Right atrium auricular region (tissue), 2 donors: ENCODE measurements around the gene DOK6. TPM values are rescaled to one million over a fixed set of nuclear protein-coding genes. Genes with fewer than 3 reads are reported as not detected.

Experiments
- DNase-seq: peaks from one replicate; pipeline ENCODE4 v3.0.0-alpha.2; 2019; ENCODE audit warnings: low spot score
- H3K27ac ChIP-seq, 2 donors: fragments of 200-600 bp; sonication (generic); 1 replicate in 1 of 2; 2 replicates in 1 of 2; pipeline ENCODE4 v1.5.1; 2016 to 2019
- H3K27me3 ChIP-seq, 2 donors: fragments of 200-600 bp; sonication (generic); one replicate each; pipeline versions ENCODE4 v1.5.1 to v1.6.0; 2017 to 2019
- H3K36me3 ChIP-seq: fragments of 200-600 bp; sonication (generic); one replicate; pipeline ENCODE4 v1.5.1; 2016
- H3K4me1 ChIP-seq, 2 donors: fragments of 200-600 bp; sonication (generic); one replicate each; pipeline versions ENCODE4 v1.5.1 to v1.6.0; 2017 to 2019
- H3K4me3 ChIP-seq, 2 donors: fragments of 200-600 bp; sonication (generic); 1 replicate in 1 of 2; 2 replicates in 1 of 2; pipeline ENCODE4 v1.5.1; 2017 to 2019; ENCODE audit warnings: mild to moderate bottlenecking in 1 of 2, moderate library complexity in 1 of 2
- H3K9me3 ChIP-seq, 2 donors: fragments of 200-600 bp; sonication (generic); one replicate each; pipeline ENCODE4 v1.5.1; 2019
- CTCF ChIP-seq, 2 donors: fragments of 200-600 bp; sonication (generic); IDR thresholded peaks; one replicate each; pipeline ENCODE4 v1.5.1; 2019; ENCODE audit warnings: antibody characterized with exemption in 2 of 2
- total RNA-seq, 2 donors: library from RNA; depleted of rRNA; stranded (reverse); fragments of >200 nt; gene quantifications; one replicate each; pipeline ENCODE4 v1.1.0, GENCODE V29; 2016

DOK6 gene
- total RNA-seq, 2 donors from 2014 or later, result 2.0 to 5.7 TPM

GRCh38 chr18:69686861-69687260, 286.2 kb downstream of the DOK6 start:
- no peak for DNase-seq
- no peak for TF ChIP-seq CTCF (IDR thresholded peaks at IDR 0.05)
- no peak overlapping the region for H3K27ac ChIP-seq
- H3K4me1 ChIP-seq, result peaks cover 0 to 5% of the 10 kb centered on the region in 2 donors
- H3K27me3 ChIP-seq, result no peaks in the 10 kb centered on the region
- H3K4me3 ChIP-seq, result no peak overlapping the region
- no peaks in the 10 kb centered on the region for H3K36me3 ChIP-seq
- H3K9me3 ChIP-seq, result no peaks in the 10 kb centered on the region

DNA sequence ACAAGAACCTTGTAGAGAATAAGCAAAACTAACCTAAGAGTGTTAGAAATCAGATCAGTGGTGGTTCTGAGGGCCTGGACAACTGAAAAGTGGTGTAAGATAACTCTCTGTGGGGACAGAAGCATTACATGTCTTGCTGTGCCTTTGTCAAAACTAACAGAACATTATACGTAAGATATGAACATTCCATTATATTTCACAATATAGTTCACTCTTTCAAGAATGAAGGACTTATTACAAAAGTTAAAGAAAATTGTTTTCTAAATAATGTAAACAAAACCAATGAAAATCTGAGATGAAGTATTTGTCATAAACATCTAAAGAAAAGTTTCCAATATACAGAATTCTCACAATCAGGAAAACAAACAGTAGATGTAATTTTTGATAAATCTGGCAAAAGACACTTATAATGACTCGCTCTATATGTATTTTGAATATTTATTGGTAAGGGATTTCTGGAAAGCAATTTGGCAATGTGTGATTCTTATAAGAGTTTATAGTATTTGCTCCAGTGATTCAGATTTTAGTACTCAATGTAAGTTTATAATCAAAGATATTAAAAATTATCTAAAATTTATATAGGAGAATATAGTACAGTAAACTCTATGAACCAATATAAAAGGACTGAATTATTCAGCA, 288.6 kb downstream of the DOK6 start:
- no peaks in the 10 kb centered on the region for H3K27me3 ChIP-seq
- H3K9me3 ChIP-seq, result no peaks in the 10 kb centered on the region
- H3K27ac ChIP-seq, result no peak overlapping the region
- DNase-seq, result no peak
- TF ChIP-seq CTCF (IDR thresholded peaks at IDR 0.05), result no peak
- no peak overlapping the region for H3K4me3 ChIP-seq
- no peaks in the 10 kb centered on the region for H3K36me3 ChIP-seq
- peaks cover 0 to 5% of the 10 kb centered on the region in 2 donors for H3K4me1 ChIP-seq

GRCh38 chr18:69691008-69691760, 290.5 kb downstream of the DOK6 start:
- Histone ChIP-seq H3K27me3 (no peaks in the 10 kb centered on the region), H3K4me1 (no peaks in the 10 kb centered on the region), H3K9me3 (no peaks in the 10 kb centered on the region), H3K36me3 (no peaks in the 10 kb centered on the region), H3K4me3 (no peak overlapping the region), H3K27ac (no peak overlapping the region)
- DNase-seq, result no peak
- TF ChIP-seq CTCF (IDR thresholded peaks at IDR 0.05), result no peak

DNA sequence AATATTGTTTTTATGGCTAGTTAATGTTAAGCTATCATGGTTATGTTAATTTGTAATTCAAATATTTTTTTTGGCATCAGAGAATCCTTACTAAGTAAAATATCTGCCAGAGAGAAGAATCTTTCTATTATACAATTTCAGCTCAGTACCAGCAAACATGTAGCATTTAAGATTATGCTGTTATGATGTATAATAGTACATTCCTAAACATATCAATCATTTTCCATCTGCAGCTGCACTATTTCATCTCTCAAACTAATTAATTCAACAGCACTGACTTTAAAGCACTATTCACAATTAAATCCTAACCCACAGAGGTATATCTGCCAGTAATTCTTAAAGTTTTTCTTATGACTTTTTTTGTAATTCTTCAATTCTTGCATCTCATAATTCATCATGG, 296.4 kb downstream of the DOK6 start:
- no peak for DNase-seq
- Histone ChIP-seq H3K27me3 (no peaks in the 10 kb centered on the region), H3K36me3 (no peaks in the 10 kb centered on the region), H3K27ac (no peak overlapping the region), H3K9me3 (no peaks in the 10 kb centered on the region), H3K4me1 (no peaks in the 10 kb centered on the region), H3K4me3 (no peak overlapping the region)
- no peak for TF ChIP-seq CTCF (IDR thresholded peaks at IDR 0.05)

DNA sequence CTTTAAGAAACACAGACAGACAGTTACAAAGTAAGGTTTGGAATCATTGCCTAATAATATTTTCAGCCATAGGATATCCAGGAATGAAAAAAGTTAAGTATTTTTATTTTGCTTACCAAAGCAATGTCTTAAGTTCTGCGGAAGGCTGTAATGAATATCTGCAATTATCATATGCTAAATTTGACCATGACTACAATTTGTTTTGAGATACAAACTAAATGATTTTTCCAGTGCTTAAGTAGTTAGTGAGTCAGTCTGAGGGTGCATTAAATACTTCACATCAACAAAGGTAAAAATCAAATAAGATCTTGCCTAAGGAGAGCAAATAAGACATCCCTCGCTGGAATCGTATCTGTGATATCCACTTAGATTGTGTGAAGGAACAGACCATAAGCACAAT, 297.0 kb downstream of the DOK6 start:
- no peaks in the 10 kb centered on the region for H3K36me3 ChIP-seq
- no peak for TF ChIP-seq CTCF (IDR thresholded peaks at IDR 0.05)
- no peaks in the 10 kb centered on the region for H3K4me1 ChIP-seq
- DNase-seq, result no peak
- no peaks in the 10 kb centered on the region for H3K9me3 ChIP-seq
- no peaks in the 10 kb centered on the region for H3K27me3 ChIP-seq
- no peak overlapping the region for H3K27ac ChIP-seq
- H3K4me3 ChIP-seq, result no peak overlapping the region
